Hepatocyte (in vitro differentiated cells): ENCODE measurements around the gene ZSWIM3. TPM values are rescaled to one million over a fixed set of nuclear protein-coding genes. Genes with fewer than 3 reads are reported as not detected.

Source experiments
- DNase-seq: peaks from one replicate; pipeline ENCODE4 v3.0.0-alpha.2; 2016; ENCODE audit warnings: low spot score
- H2AFZ ChIP-seq: fragments of 200-600 bp; sonication (generic); 2 replicates; pipeline ENCODE4 v1.6.0; 2016; ENCODE audit warnings: antibody characterized with exemption, mild to moderate bottlenecking
- H3K27ac ChIP-seq: fragments of 200-600 bp; sonication (generic); 2 replicates; pipeline ENCODE4 v1.5.1; 2016; ENCODE audit warnings: mild to moderate bottlenecking
- H3K27me3 ChIP-seq: fragments of 200-600 bp; sonication (generic); 2 replicates; pipeline ENCODE4 v1.6.1; 2016
- H3K36me3 ChIP-seq: fragments of 200-600 bp; sonication (generic); replicated peaks from 2 replicates; pipeline ENCODE4 v1.5.1; 2016; ENCODE audit warnings: low read depth; ENCODE audit not compliant: insufficient read depth
- H3K4me1 ChIP-seq: fragments of 200-600 bp; sonication (generic); 2 replicates; pipeline ENCODE4 v1.5.1; 2016; ENCODE audit warnings: mild to moderate bottlenecking, moderate library complexity; ENCODE audit not compliant: insufficient read depth
- H3K4me2 ChIP-seq: fragments of 200-600 bp; sonication (generic); 2 replicates; pipeline ENCODE4 v1.6.0; 2016
- H3K4me3 ChIP-seq: fragments of 200-600 bp; sonication (generic); 2 replicates; pipeline ENCODE4 v1.5.1; 2016; ENCODE audit warnings: mild to moderate bottlenecking
- H3K79me2 ChIP-seq: fragments of 200-600 bp; sonication (generic); 2 replicates; pipeline ENCODE4 v1.6.0; 2017; ENCODE audit warnings: mild to moderate bottlenecking
- H3K9me2 ChIP-seq: fragments of 200-600 bp; sonication (generic); replicated peaks from 2 replicates; pipeline ENCODE4 v1.6.0; 2017; ENCODE audit warnings: mild to moderate bottlenecking; ENCODE audit not compliant: insufficient read depth
- H3K9me3 ChIP-seq: fragments of 200-600 bp; sonication (generic); 2 replicates; pipeline ENCODE4 v1.5.1; 2016; ENCODE audit warnings: low read depth, mild to moderate bottlenecking
- H4K20me1 ChIP-seq: fragments of 200-600 bp; sonication (generic); 2 replicates; pipeline ENCODE4 v1.6.0; 2016; ENCODE audit warnings: mild to moderate bottlenecking; ENCODE audit not compliant: insufficient read depth, poor library complexity, severe bottlenecking
- EZH2 ChIP-seq: fragments of 200-600 bp; sonication (generic); IDR thresholded peaks from 2 replicates; pipeline ENCODE4 v1.6.1; 2016; ENCODE audit warnings: antibody characterized with exemption, mild to moderate bottlenecking, borderline replicate concordance
- EZH2phosphoT487 ChIP-seq: fragments of 200-600 bp; sonication (generic); IDR thresholded peaks from one replicate; pipeline ENCODE4 v1.6.1; 2018; ENCODE audit warnings: antibody characterized with exemption, mild to moderate bottlenecking, low read depth, moderate library complexity; ENCODE audit not compliant: unreplicated experiment, severe bottlenecking
- WGBS: methylation state at CpG from one replicate; pipeline ENCODE4 v1.1.6; 2016; ENCODE audit warnings: low lambda C conversion rate; ENCODE audit errors: missing lambda C conversion rate; 5-methylcytosine and 5-hydroxymethylcytosine counted together
- polyA plus RNA-seq: library from polyadenylated mRNA; unstranded; fragments of >200 nt; fragmentation: Nextera tagmentation; extraction: Ambion mirVana; gene quantifications from 2 replicates; pipeline ENCODE4 v1.2.1, GENCODE V29; 2016
- total RNA-seq: library from RNA; depleted of rRNA; stranded (reverse); fragments of >200 nt; gene quantifications from 2 replicates; pipeline ENCODE4 v1.2.3, GENCODE V29; 2014
- TF ChIP-seq, protein P1 (sequence below): fragments of 200-600 bp; sonication (generic); IDR thresholded peaks from 2 replicates; pipeline ENCODE4 v1.5.1; 2016; ENCODE audit warnings: antibody characterized with exemption, mild to moderate bottlenecking; ENCODE audit not compliant: poor library complexity

The ZSWIM3 gene
- total and polyA plus RNA-seq, 2 experiments from 2014 or later, result 4.1 to 6.2 TPM

- Histone ChIP-seq H3K4me1 (peaks cover 4% of the 10 kb centered on the region), H3K9me2 (no peaks in the 10 kb centered on the region), H3K36me3 (no peaks in the 10 kb centered on the region), H3K4me3 (no peak overlapping the region), H3K79me2 (no peaks in the 10 kb centered on the region), H3K9me3 (no peaks in the 10 kb centered on the region), H4K20me1 (no peaks in the 10 kb centered on the region), H2AFZ (no peak overlapping the region), H3K4me2 (no peak overlapping the region), H3K27ac (no peak overlapping the region), H3K27me3 (no peaks in the 10 kb centered on the region)
- TF ChIP-seq EZH2 (no peak), EZH2phosphoT487 (no peak)
- TF ChIP-seq, protein P1, sequence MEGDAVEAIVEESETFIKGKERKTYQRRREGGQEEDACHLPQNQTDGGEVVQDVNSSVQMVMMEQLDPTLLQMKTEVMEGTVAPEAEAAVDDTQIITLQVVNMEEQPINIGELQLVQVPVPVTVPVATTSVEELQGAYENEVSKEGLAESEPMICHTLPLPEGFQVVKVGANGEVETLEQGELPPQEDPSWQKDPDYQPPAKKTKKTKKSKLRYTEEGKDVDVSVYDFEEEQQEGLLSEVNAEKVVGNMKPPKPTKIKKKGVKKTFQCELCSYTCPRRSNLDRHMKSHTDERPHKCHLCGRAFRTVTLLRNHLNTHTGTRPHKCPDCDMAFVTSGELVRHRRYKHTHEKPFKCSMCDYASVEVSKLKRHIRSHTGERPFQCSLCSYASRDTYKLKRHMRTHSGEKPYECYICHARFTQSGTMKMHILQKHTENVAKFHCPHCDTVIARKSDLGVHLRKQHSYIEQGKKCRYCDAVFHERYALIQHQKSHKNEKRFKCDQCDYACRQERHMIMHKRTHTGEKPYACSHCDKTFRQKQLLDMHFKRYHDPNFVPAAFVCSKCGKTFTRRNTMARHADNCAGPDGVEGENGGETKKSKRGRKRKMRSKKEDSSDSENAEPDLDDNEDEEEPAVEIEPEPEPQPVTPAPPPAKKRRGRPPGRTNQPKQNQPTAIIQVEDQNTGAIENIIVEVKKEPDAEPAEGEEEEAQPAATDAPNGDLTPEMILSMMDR, result no peak
- DNase-seq, result no peak
- WGBS, result 62% methylated on average over 2 of the region's 2 CpGs
Measured at GRCh38 chr20:45821947-45822346, 35.5 kb upstream of the ZSWIM3 start.

GRCh38 chr20:45822857-45823256 lies 34.6 kb upstream of the ZSWIM3 start:
- Histone ChIP-seq H4K20me1 (no peaks in the 10 kb centered on the region), H3K9me3 (no peaks in the 10 kb centered on the region), H3K9me2 (no peaks in the 10 kb centered on the region), H2AFZ (no peak overlapping the region), H3K4me2 (no peak overlapping the region), H3K36me3 (no peaks in the 10 kb centered on the region), H3K4me1 (peaks cover 4% of the 10 kb centered on the region), H3K27ac (no peak overlapping the region), H3K4me3 (no peak overlapping the region), H3K27me3 (no peaks in the 10 kb centered on the region), H3K79me2 (no peaks in the 10 kb centered on the region)
- DNase-seq, result no peak
- TF ChIP-seq EZH2phosphoT487 (no peak), EZH2 (no peak)
- TF ChIP-seq, protein P1, result no peak
- WGBS, result 74% methylated on average over 23 of the region's 24 CpGs

DNA sequence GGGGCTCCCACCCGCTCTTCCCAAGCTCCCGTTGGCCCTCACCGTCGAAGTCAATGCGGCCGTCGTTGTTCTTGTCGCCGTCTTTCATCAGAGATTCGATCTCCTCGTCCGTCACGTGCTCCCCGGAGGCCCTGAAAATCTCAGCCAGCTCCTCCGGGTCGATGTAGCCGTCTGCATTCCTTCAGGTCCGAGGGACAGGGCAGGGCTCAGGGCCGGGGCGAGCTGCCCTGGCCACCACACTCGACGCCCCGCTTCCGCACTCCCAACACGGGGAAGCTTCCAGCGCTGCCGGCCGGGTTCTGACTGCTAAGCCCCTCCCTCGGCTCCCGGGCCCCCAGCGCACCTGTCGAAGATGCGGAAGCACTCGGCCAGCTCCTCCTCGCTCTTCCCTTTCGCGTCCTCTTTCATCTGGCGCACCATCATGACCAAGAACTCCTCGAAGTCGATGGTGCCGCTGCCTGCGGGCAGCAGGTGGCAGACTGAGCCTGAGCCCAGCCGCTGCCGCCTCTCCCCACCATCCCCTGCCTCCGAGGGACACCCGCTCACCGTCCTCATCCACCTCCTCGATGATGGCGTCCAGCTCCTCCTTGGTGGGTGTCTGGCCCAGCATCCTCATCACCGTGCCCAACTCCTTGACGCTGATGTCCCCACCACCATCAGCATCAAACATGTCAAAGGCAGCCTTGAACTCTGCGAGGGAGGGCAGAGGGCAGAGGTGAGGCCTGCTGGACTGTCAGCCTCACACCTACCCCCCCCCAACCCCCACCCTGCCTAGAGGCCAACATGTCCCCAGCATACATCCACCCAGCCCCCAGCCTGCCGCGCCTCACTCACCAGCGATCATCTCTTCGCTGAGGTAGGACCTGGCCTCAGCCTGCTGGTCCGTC lies 33.2 kb upstream of the ZSWIM3 start:
- TF ChIP-seq, protein P1, result peak; percentile 52
- no peak for TF ChIP-seq EZH2
- Histone ChIP-seq H3K27ac (no peak overlapping the region), H3K4me3 (no peak overlapping the region), H3K4me2 (peak overlapping the region; percentile 68), H3K9me3 (no peaks in the 10 kb centered on the region), H3K9me2 (no peaks in the 10 kb centered on the region), H3K79me2 (no peaks in the 10 kb centered on the region), H4K20me1 (no peaks in the 10 kb centered on the region), H3K27me3 (no peaks in the 10 kb centered on the region), H2AFZ (peak overlapping the region; percentile 45), H3K36me3 (no peaks in the 10 kb centered on the region), H3K4me1 (peaks cover 4% of the 10 kb centered on the region)
- WGBS, result 39% methylated on average over 41 of the region's 57 CpGs
- peak; percentile 59 for DNase-seq
